Measurements from ENCODE around the gene MAP3K8. TPM values are rescaled to one million over a fixed set of nuclear protein-coding genes. Genes with fewer than 3 reads are reported as not detected.

Gene MAP3K8
- 4.7 and 7.3 TPM in 2 replicates for total RNA-seq (ENCODE audit: low replicate concordance)

DNA sequence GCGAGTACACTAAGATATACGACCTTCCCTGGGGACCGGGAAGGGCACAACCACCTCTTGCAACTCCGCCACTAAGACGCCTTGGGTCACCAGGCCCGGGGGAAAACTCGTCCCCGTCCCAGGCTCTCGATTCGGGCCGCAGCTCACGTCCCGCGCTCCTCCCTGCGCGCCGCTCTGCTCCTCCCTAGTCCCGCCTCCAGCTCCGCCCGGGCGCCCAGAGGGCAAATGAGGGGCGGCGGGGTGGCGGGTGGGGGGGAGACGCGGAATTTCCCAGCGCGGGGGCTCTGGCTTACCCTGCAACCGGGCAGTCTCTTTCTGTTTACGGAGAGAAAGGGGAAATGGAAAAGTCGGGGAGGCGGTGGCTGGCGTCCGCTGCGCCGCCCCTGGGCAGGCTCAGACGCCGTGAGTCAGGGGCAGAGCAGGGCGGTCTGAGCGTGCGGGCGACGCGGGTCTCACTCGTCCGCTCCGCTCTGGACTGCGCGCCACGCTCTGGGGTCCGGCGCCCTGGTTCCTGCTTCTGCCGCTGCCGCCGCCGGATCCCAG lies at the start of gene MAP3K8:
MAP3K8 (plus strand) TSS at position 455 of the 543 bp plus-strand sequence. CDS start 4,755 bp downstream, outside the sequence.
- Mint-ChIP-seq H3K4me1 (peaks cover 51% of the 10 kb centered on the region), H3K36me3 (peaks cover 3% of the 10 kb centered on the region), H3K27ac (peak within 1 kb of the TSS; percentile 99), H3K9me3 (no peaks in the 10 kb centered on the region), H3K27me3 (ENCODE audit: insufficient read depth, low read depth) (peaks cover 10% of the 10 kb centered on the region), H3K4me3 (peak within 1 kb of the TSS; percentile 98)
- Histone ChIP-seq H3K36me3 (no peaks in the 10 kb centered on the region), H4K20me1 (ENCODE audit: low read depth) (peaks cover 15% of the 10 kb centered on the region), H3F3A (ENCODE audit: low read depth) (peaks cover 30% of the 10 kb centered on the region), H2AFZ (replicated peaks) (peak within 1 kb of the TSS; percentile 92), H3K4me3 (peak within 1 kb of the TSS; percentile 87), H3K4me2 (peak within 1 kb of the TSS; percentile 95), H3K9me3 (ENCODE audit: low read depth) (no peaks in the 10 kb centered on the region), H3K27ac (peak within 1 kb of the TSS; percentile 96), H3K9ac (peak within 1 kb of the TSS; percentile 38), H3K4me1 (peaks cover 30% of the 10 kb centered on the region), H3K79me2 (ENCODE audit: low read depth) (no peaks in the 10 kb centered on the region), H3K27me3 (peaks cover 25% of the 10 kb centered on the region)
- TF ChIP-seq EZH2phosphoT487 (IDR thresholded peaks at IDR 0.05): no peak
- no peak for TF ChIP-seq CTCF (IDR thresholded peaks at IDR 0.05)
- DNase-seq (ENCODE audit: low spot score): peak; percentile 93

- Histone ChIP-seq H3K9ac (no peak overlapping the region), H3K4me3 (no peak overlapping the region), H3K4me1 (peaks cover 2% of the 10 kb centered on the region), H3K79me2 (ENCODE audit: low read depth) (no peaks in the 10 kb centered on the region), H3K36me3 (no peaks in the 10 kb centered on the region), H3F3A (ENCODE audit: low read depth) (no peaks in the 10 kb centered on the region), H3K9me3 (ENCODE audit: low read depth) (no peaks in the 10 kb centered on the region), H3K27me3 (no peaks in the 10 kb centered on the region), H4K20me1 (ENCODE audit: low read depth) (no peaks in the 10 kb centered on the region), H3K4me2 (no peak overlapping the region), H2AFZ (replicated peaks) (no peak overlapping the region), H3K27ac (no peak overlapping the region)
- DNase-seq (ENCODE audit: low spot score): peak; percentile 82
- Mint-ChIP-seq H3K9me3 (peaks cover 4% of the 10 kb centered on the region), H3K27ac (peak overlapping the region; percentile 96), H3K4me1 (peaks cover 44% of the 10 kb centered on the region), H3K36me3 (no peaks in the 10 kb centered on the region), H3K27me3 (ENCODE audit: insufficient read depth, low read depth) (peaks cover 11% of the 10 kb centered on the region), H3K4me3 (peak overlapping the region; percentile 66)
- TF ChIP-seq EZH2phosphoT487 (IDR thresholded peaks at IDR 0.05) (no peak), CTCF (IDR thresholded peaks at IDR 0.05) (peak; percentile 66)
These were observed 49.2 kb upstream of the MAP3K8 start for GRCh38 chr10:30384701-30385201.

DNA sequence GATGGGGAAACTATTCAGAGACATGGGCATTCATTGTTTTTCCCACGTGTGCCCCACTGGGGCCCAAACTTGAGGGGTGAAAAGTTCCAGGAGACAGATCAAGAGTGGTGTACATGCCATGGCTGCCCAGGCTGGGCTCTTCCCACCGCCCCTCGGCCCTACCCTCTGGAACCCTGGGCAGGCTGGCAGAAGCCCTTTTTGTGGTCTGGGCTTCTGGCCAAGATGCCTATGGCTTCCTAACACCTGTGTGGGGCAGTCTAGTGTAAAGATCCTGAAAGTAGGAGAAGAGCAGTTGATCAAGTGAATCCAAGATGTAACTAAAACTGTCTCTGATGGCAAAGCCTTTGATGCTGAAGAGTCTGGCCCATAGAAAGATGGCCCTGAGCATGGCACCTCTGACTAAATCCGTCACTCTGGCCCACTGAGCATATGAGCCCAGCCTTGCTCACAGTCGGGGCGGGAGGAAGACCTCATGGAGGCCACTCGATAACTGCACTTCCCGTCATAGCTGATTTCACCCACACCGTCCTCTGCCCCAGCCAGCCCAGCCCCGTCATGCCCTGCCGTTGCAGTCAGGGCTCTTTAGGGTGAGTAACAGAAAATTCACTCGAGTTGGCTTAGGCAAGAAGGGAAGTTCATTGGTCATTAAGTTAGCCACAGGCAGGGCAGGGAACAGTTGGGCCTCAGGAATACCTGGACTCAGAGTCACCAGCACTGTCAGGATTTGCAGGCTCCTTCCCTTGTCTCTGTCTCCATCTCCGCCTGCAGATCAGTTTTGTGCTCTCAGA lies 47.0 kb upstream of the MAP3K8 start:
- H3K27ac ChIP-seq: no peak overlapping the region
- H3K27me3 ChIP-seq: no peaks in the 10 kb centered on the region
- peaks cover 2% of the 10 kb centered on the region for H3K4me1 ChIP-seq
- Mint-ChIP-seq H3K27me3 (ENCODE audit: insufficient read depth, low read depth) (peaks cover 13% of the 10 kb centered on the region), H3K36me3 (no peaks in the 10 kb centered on the region), H3K4me3 (no peak overlapping the region), H3K9me3 (peaks cover 4% of the 10 kb centered on the region), H3K4me1 (peaks cover 46% of the 10 kb centered on the region), H3K27ac (peak overlapping the region; percentile 25)
- no peak overlapping the region for H2AFZ ChIP-seq (replicated peaks)
- H3F3A ChIP-seq (ENCODE audit: low read depth): no peaks in the 10 kb centered on the region
- TF ChIP-seq EZH2 (IDR thresholded peaks at IDR 0.05): no peak
- no peak for TF ChIP-seq EZH2phosphoT487 (IDR thresholded peaks at IDR 0.05)
- no peak for TF ChIP-seq CTCF (IDR thresholded peaks at IDR 0.05)
- H3K4me2 ChIP-seq: no peak overlapping the region
- no peaks in the 10 kb centered on the region for H4K20me1 ChIP-seq (ENCODE audit: low read depth)
- no peak for DNase-seq (ENCODE audit: low spot score)
- H3K79me2 ChIP-seq (ENCODE audit: low read depth): no peaks in the 10 kb centered on the region
- no peak overlapping the region for H3K9ac ChIP-seq
- H3K4me3 ChIP-seq: no peak overlapping the region
- H3K36me3 ChIP-seq: no peaks in the 10 kb centered on the region
- H3K9me3 ChIP-seq (ENCODE audit: low read depth): no peaks in the 10 kb centered on the region

Data from neural progenitor cell (in vitro differentiated cells).